HepG2 (cell line): ENCODE data around the gene TCF3. TPM values are rescaled to one million over a fixed set of nuclear protein-coding genes. Genes with fewer than 3 reads are reported as not detected.
A peak's percentile ranks its signal among the peaks of the same experiment; 100 is the strongest.

ENCODE experiments used
- GTF2F1 ChIP-seq: fragments of 150-350 bp; IDR thresholded peaks from 2 replicates; pipeline ENCODE4 v1.6.1; 2014; ENCODE audit warnings: low read length
- MED8 ChIP-seq: sonication (generic); formaldehyde crosslinking; IDR thresholded peaks from 2 replicates; pipeline ENCODE4 v1.8.1; 2023; ENCODE audit warnings: mild to moderate bottlenecking, missing genetic modification reagents; ENCODE audit not compliant: insufficient replicate concordance
- MTF2 ChIP-seq: sonication (generic); formaldehyde crosslinking; IDR thresholded peaks from 2 replicates; pipeline ENCODE4 v1.5.0; 2020; ENCODE audit warnings: missing genetic modification reagents, borderline replicate concordance
- POLR2AphosphoS5 ChIP-seq: IDR thresholded peaks from 2 replicates; pipeline ENCODE4 v1.6.1; 2012; ENCODE audit warnings: low read depth, low read length
- SAFB2 ChIP-seq: sonication (generic); formaldehyde crosslinking; IDR thresholded peaks from 2 replicates; pipeline ENCODE4 v1.5.1; 2020; ENCODE audit warnings: missing genetic modification reagents, low read depth, mild to moderate bottlenecking, borderline replicate concordance
- YY1 ChIP-seq: IDR thresholded peaks from 2 replicates; pipeline ENCODE4 v1.6.1; 2011; ENCODE audit warnings: low read length, low read depth, moderate library complexity, mild to moderate bottlenecking; ENCODE audit not compliant: insufficient read depth, insufficient replicate concordance
- ZBTB7B ChIP-seq: sonication (generic); formaldehyde crosslinking; IDR thresholded peaks from 2 replicates; pipeline ENCODE4 v1.4.0; 2020; ENCODE audit warnings: missing genetic modification reagents
- ZMYM3 ChIP-seq: sonication (generic); formaldehyde crosslinking; IDR thresholded peaks from 2 replicates; pipeline ENCODE4 v1.5.1; 2020; ENCODE audit warnings: mild to moderate bottlenecking, missing genetic modification reagents
- ZNF207 ChIP-seq: fragments of 450-650 bp; IDR thresholded peaks from 2 replicates; pipeline ENCODE4 v1.6.1; 2016; ENCODE audit warnings: antibody characterized with exemption, borderline replicate concordance
- ZNF296 ChIP-seq: sonication (generic); formaldehyde crosslinking; conservative IDR thresholded peaks from 2 replicates; pipeline ENCODE4 v1.5.0; 2020; ENCODE audit warnings: mild to moderate bottlenecking, missing genetic modification reagents
- ZNF773 ChIP-seq: sonication (generic); formaldehyde crosslinking; IDR thresholded peaks from 2 replicates; pipeline ENCODE4 v1.4.0; 2020; ENCODE audit warnings: missing genetic modification reagents, borderline replicate concordance
- polyA plus RNA-seq, 8 experiments: library from polyadenylated mRNA; depleted of rRNA in 3 of 8; stranded (reverse) in 7 of 8; unstranded in 1 of 8; fragments of >200 nt; fragmentation: Illumina TruSeq in 4 of 8; extraction: Trizol in 4 of 8; gene quantifications; 2 replicates each; pipeline versions ENCODE4 v1.2.1 to v1.2.3, GENCODE V29; 2011 to 2016; ENCODE audit warnings: low read depth in 4 of 8, missing spikeins in 1 of 8, mixed read lengths in 1 of 8; ENCODE audit not compliant: insufficient read depth in 1 of 8
- total RNA-seq, 5 experiments: library from RNA; depleted of rRNA; stranded (reverse); fragments of >200 nt; fragmentation: Illumina TruSeq; extraction: Trizol; gene quantifications; 2 replicates each; pipeline ENCODE4 v1.2.3, GENCODE V29; 2016; ENCODE audit warnings: low read depth in 1 of 5
- TF ChIP-seq, protein P1 (sequence below): sonication (generic); formaldehyde crosslinking; IDR thresholded peaks from 2 replicates; pipeline ENCODE4 v1.5.0; 2020; ENCODE audit warnings: mild to moderate bottlenecking, missing genetic modification reagents, borderline replicate concordance
- TF ChIP-seq, protein P2 (sequence below): IDR thresholded peaks from 2 replicates; pipeline ENCODE4 v1.6.1; 2016; ENCODE audit warnings: low read depth, missing genetic modification reagents, missing compliant biosample characterization
- TF ChIP-seq, protein P3 (sequence below): IDR thresholded peaks from 2 replicates; pipeline ENCODE4 v1.6.1; 2018; ENCODE audit warnings: missing genetic modification reagents, mild to moderate bottlenecking, missing compliant biosample characterization
- TF ChIP-seq, protein P4 (sequence below): sonication (generic); formaldehyde crosslinking; IDR thresholded peaks from 2 replicates; pipeline ENCODE4 v1.4.0; 2020; ENCODE audit warnings: mild to moderate bottlenecking, missing genetic modification reagents

The TCF3 gene
- total and polyA plus RNA-seq, 2 of the 13 experiments (the other 11 are each of a cell fraction or from before 2014, with no cell fraction given), result 51.4 to 53.2 TPM

DNA sequence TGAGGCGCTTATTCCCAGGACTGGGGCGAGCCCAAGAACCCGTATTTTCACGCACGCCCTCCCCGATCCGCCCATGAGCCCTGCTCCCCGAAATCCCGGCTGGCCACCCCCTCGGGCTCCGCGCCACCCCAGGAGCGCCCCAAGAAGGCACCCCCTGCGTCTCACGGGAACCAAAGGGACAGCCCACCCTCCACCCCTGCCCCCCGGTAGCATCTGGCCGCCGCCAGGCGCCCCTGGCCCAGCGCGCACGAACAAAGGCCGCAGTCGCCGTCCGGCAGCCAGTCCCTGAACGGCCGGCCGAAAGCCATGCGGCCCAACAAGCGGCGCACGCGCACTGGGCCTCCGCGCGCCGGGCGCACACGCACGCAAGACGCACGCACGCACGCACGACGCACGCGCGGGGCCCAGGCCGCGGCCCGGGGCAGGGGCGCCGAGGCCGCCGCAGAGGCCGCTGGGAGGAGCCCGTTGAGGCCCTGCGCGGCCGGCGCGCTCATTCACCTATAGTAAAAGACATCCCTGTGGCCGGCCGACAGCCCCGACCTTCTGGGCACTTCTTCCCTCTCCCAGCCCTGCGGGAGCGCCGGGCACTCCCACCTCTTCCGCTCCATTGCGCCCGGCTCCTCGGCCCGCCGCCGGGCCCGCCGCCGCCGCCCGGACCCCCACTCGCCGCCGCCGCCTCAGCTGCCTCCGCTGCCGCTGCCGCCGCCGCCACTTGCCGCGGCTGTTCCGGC, 60.2 kb downstream of the TCF3 start (continued):
- TF ChIP-seq, protein P1, sequence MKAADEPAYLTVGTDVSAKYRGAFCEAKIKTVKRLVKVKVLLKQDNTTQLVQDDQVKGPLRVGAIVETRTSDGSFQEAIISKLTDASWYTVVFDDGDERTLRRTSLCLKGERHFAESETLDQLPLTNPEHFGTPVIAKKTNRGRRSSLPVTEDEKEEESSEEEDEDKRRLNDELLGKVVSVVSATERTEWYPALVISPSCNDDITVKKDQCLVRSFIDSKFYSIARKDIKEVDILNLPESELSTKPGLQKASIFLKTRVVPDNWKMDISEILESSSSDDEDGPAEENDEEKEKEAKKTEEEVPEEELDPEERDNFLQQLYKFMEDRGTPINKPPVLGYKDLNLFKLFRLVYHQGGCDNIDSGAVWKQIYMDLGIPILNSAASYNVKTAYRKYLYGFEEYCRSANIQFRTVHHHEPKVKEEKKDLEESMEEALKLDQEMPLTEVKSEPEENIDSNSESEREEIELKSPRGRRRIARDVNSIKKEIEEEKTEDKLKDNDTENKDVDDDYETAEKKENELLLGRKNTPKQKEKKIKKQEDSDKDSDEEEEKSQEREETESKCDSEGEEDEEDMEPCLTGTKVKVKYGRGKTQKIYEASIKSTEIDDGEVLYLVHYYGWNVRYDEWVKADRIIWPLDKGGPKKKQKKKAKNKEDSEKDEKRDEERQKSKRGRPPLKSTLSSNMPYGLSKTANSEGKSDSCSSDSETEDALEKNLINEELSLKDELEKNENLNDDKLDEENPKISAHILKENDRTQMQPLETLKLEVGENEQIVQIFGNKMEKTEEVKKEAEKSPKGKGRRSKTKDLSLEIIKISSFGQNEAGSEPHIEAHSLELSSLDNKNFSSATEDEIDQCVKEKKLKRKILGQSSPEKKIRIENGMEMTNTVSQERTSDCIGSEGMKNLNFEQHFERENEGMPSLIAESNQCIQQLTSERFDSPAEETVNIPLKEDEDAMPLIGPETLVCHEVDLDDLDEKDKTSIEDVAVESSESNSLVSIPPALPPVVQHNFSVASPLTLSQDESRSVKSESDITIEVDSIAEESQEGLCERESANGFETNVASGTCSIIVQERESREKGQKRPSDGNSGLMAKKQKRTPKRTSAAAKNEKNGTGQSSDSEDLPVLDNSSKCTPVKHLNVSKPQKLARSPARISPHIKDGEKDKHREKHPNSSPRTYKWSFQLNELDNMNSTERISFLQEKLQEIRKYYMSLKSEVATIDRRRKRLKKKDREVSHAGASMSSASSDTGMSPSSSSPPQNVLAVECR (CRISPR knock-in tag), result peak; percentile 78
- TF ChIP-seq, protein P2, sequence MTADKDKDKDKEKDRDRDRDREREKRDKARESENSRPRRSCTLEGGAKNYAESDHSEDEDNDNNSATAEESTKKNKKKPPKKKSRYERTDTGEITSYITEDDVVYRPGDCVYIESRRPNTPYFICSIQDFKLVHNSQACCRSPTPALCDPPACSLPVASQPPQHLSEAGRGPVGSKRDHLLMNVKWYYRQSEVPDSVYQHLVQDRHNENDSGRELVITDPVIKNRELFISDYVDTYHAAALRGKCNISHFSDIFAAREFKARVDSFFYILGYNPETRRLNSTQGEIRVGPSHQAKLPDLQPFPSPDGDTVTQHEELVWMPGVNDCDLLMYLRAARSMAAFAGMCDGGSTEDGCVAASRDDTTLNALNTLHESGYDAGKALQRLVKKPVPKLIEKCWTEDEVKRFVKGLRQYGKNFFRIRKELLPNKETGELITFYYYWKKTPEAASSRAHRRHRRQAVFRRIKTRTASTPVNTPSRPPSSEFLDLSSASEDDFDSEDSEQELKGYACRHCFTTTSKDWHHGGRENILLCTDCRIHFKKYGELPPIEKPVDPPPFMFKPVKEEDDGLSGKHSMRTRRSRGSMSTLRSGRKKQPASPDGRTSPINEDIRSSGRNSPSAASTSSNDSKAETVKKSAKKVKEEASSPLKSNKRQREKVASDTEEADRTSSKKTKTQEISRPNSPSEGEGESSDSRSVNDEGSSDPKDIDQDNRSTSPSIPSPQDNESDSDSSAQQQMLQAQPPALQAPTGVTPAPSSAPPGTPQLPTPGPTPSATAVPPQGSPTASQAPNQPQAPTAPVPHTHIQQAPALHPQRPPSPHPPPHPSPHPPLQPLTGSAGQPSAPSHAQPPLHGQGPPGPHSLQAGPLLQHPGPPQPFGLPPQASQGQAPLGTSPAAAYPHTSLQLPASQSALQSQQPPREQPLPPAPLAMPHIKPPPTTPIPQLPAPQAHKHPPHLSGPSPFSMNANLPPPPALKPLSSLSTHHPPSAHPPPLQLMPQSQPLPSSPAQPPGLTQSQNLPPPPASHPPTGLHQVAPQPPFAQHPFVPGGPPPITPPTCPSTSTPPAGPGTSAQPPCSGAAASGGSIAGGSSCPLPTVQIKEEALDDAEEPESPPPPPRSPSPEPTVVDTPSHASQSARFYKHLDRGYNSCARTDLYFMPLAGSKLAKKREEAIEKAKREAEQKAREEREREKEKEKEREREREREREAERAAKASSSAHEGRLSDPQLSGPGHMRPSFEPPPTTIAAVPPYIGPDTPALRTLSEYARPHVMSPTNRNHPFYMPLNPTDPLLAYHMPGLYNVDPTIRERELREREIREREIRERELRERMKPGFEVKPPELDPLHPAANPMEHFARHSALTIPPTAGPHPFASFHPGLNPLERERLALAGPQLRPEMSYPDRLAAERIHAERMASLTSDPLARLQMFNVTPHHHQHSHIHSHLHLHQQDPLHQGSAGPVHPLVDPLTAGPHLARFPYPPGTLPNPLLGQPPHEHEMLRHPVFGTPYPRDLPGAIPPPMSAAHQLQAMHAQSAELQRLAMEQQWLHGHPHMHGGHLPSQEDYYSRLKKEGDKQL (CRISPR knock-in tag), result no peak
- TF ChIP-seq MTF2 (CRISPR knock-in tag), result no peak
- TF ChIP-seq, protein P3, sequence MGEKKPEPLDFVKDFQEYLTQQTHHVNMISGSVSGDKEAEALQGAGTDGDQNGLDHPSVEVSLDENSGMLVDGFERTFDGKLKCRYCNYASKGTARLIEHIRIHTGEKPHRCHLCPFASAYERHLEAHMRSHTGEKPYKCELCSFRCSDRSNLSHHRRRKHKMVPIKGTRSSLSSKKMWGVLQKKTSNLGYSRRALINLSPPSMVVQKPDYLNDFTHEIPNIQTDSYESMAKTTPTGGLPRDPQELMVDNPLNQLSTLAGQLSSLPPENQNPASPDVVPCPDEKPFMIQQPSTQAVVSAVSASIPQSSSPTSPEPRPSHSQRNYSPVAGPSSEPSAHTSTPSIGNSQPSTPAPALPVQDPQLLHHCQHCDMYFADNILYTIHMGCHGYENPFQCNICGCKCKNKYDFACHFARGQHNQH (CRISPR knock-in tag), result 0 out of 2 replicates have a peak, but pooled peaks have one; percentile 57
- no peak for TF ChIP-seq ZNF207
- peak; percentile 91 for TF ChIP-seq POLR2AphosphoS5
- TF ChIP-seq YY1, result peak; percentile 87
- peak; percentile 73 for TF ChIP-seq MED8 (CRISPR knock-in tag)
- peak; percentile 25; the same call in 1 of the 2 replicates for TF ChIP-seq ZNF773
- TF ChIP-seq ZNF296 (CRISPR knock-in tag), result no peak
- TF ChIP-seq, protein P4, sequence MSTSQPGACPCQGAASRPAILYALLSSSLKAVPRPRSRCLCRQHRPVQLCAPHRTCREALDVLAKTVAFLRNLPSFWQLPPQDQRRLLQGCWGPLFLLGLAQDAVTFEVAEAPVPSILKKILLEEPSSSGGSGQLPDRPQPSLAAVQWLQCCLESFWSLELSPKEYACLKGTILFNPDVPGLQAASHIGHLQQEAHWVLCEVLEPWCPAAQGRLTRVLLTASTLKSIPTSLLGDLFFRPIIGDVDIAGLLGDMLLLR (CRISPR knock-in tag), result 0 out of 2 replicates have a peak, but pooled peaks have one; percentile 47
- no peak for TF ChIP-seq ZMYM3
- peak; percentile 72; the same call in 1 of the 2 replicates for TF ChIP-seq SAFB2 (CRISPR knock-in tag)
- no peak for TF ChIP-seq ZBTB7B (CRISPR knock-in tag)
- 0 out of 2 replicates have a peak, but pooled peaks have one; percentile 35 for TF ChIP-seq GTF2F1
